Measurements from ENCODE around the gene SLC41A1. TPM values are rescaled to one million over a fixed set of nuclear protein-coding genes. Genes with fewer than 3 reads are reported as not detected.

Gene SLC41A1
- total and polyA plus RNA-seq, 9 of the 15 experiments (the other 6 are each of a cell fraction or from before 2014, with no cell fraction given): 4.1 to 29.3 (median 11.4) TPM

GRCh38 chr1:205749234-205750137, 63.5 kb downstream of the SLC41A1 start (continued):
- TF ChIP-seq CBFA2T2 (conservative IDR thresholded peaks at IDR 0.05) (no peak), HNRNPH1 (optimal IDR thresholded peaks at IDR 0.05; ENCODE audit: low read depth, low read length) (peak; percentile 72), NEUROD1 (IDR thresholded peaks at IDR 0.05; ENCODE audit: borderline replicate concordance, low read depth, low read length, partially characterized antibody) (no peak), MED1 (CRISPR knock-in tag; IDR thresholded peaks at IDR 0.05; ENCODE audit: borderline replicate concordance) (0 out of 2 replicates have a peak, but pooled peaks have one; percentile 42), ARID4B (CRISPR knock-in tag; IDR thresholded peaks at IDR 0.05) (peak; percentile 77), MIER1 (IDR thresholded peaks at IDR 0.05; ENCODE audit: low read depth) (0 out of 2 replicates have a peak, but pooled peaks have one; percentile 38), ZBTB5 (IDR thresholded peaks at IDR 0.05) (no peak), BCOR (IDR thresholded peaks at IDR 0.05) (no peak; the same call in 1 of the 2 replicates), EZH2 (IDR thresholded peaks at IDR 0.05; ENCODE audit: borderline replicate concordance, low read depth, low read length) (no peak), ZNF696 (CRISPR knock-in tag; conservative IDR thresholded peaks at IDR 0.05) (no peak), CREM (IDR thresholded peaks at IDR 0.05; ENCODE audit: low read depth) (peak; percentile 30; the same call in 1 of the 2 replicates), CTBP1 (IDR thresholded peaks at IDR 0.05; ENCODE audit: borderline replicate concordance) (peak; percentile 70)
- TF ChIP-seq, protein P1, sequence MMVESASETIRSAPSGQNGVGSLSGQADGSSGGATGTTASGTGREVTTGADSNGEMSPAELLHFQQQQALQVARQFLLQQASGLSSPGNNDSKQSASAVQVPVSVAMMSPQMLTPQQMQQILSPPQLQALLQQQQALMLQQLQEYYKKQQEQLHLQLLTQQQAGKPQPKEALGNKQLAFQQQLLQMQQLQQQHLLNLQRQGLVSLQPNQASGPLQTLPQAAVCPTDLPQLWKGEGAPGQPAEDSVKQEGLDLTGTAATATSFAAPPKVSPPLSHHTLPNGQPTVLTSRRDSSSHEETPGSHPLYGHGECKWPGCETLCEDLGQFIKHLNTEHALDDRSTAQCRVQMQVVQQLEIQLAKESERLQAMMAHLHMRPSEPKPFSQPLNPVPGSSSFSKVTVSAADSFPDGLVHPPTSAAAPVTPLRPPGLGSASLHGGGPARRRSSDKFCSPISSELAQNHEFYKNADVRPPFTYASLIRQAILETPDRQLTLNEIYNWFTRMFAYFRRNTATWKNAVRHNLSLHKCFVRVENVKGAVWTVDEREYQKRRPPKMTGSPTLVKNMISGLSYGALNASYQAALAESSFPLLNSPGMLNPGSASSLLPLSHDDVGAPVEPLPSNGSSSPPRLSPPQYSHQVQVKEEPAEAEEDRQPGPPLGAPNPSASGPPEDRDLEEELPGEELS (CRISPR knock-in tag; IDR thresholded peaks at IDR 0.05; ENCODE audit: borderline replicate concordance): peak; percentile 76; the same call in 1 of the 2 replicates
- TF ChIP-seq, protein P2, sequence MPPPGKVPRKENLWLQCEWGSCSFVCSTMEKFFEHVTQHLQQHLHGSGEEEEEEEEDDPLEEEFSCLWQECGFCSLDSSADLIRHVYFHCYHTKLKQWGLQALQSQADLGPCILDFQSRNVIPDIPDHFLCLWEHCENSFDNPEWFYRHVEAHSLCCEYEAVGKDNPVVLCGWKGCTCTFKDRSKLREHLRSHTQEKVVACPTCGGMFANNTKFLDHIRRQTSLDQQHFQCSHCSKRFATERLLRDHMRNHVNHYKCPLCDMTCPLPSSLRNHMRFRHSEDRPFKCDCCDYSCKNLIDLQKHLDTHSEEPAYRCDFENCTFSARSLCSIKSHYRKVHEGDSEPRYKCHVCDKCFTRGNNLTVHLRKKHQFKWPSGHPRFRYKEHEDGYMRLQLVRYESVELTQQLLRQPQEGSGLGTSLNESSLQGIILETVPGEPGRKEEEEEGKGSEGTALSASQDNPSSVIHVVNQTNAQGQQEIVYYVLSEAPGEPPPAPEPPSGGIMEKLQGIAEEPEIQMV (tag; conservative IDR thresholded peaks at IDR 0.05; ENCODE audit: low read depth): no peak
- TF ChIP-seq, protein P3, sequence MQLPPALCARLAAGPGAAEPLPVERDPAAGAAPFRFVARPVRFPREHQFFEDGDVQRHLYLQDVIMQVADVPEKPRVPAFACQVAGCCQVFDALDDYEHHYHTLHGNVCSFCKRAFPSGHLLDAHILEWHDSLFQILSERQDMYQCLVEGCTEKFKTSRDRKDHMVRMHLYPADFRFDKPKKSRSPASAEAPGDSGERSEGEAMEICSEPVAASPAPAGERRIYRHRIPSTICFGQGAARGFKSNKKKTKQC (CRISPR knock-in tag; IDR thresholded peaks at IDR 0.05): peak; percentile 41; the same call in 1 of the 2 replicates

Data from K562 (cell line).